Stimulated activated CD4-positive, alpha-beta T cell treated with anti-CD3 and anti-CD28 coated beads, Interleukin-15, amount 100 ng/mL, for 48 hours (primary cell): ENCODE measurements around the gene GUCY2D.
A peak's percentile ranks its signal among the peaks of the same experiment; 100 is the strongest.

ENCODE experiments used
- DNase-seq, 2 donors: peaks; one replicate each; pipeline ENCODE4 v3.0.0-alpha.2; 2020; ENCODE audit warnings: low read depth in 2 of 2

GUCY2D gene

DNA sequence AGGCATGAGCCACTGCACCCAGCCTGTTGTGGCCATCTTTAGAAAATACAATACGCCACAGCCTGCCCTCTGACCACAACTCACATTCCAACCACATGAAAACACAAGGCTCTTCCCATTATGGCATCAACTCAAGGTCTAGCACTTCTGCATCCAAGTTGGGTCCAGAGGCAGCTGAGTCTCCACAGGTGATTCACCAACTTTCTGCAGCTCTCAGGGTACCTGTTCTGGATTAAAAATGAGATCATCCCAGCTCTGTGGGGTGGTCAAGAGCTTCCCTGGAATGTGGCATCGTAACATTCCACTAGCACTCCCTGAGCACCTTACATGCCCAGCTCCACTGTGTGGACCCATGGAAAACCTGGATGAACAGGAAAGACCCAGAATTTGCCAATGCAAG is 9.9 kb upstream of the GUCY2D start:
- no peak for DNase-seq

DNA sequence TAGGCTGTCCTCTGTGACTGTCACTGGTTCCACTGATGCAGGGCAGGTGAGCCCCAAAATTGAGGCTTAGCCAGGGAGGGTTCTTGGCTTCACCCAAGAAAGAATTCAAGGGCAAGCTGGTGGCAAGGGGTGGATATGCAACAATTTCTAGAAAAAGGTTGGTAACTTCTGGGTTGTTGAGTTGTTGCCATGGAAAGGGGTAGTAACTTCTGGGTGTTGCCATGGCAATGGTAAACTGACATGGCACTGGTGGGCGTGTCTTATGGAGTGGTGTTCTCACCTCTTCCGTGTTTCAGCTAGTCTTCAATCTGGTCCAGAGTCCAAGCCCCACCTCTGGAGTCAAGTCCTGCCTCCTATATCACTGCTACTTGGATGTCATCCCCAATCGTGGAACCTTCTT is 9.5 kb upstream of the GUCY2D start:
- DNase-seq = no peak

DNA sequence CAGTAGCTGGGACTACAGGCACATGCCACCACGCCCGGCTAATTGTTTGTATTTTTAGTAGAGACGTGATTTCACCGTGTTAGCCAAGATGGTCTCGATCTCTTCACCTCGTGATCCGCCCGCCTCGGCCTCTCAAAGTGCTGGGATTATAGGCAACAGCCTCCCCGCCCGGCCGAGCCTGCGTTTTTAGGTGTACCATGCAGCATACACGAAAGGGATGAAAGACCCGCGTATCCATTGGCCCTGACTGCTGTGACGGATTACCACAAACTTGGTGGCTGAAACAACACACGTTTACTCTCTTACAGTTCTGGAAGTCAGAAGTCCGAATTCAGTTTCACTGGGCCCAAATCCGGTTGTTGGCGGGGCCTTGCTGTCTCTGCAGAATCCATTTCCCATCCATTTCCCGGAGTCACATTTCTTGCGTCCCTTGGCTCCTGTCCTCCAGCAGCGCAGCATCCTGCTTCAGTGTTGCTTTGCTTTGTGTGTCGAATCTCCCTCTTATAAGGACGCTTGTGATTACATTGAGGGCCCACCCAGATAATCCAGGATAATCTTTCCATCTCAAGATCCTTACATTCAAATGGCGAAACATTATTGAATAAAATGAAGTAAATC is 8.3 kb upstream of the GUCY2D start:
- no peak for DNase-seq

DNA sequence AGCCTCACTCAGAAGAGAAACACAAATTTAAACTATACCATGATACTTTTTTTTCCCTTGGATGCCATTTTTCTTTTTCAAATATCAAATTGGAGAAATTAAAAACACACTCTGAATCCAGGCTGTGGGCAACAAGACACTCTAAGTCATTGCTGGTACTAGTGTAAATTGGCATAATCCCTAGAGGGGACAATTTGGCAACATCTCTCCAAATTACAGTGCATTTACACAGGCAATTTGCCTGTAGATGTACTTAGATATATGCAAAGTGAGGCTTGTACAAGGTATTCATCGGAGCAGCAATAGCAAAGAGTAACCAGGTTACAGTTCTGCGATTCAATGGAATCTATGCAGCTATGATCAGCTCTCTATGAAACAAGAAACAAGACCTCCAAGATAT is 6.7 kb upstream of the GUCY2D start:
- DNase-seq = no peak

DNA sequence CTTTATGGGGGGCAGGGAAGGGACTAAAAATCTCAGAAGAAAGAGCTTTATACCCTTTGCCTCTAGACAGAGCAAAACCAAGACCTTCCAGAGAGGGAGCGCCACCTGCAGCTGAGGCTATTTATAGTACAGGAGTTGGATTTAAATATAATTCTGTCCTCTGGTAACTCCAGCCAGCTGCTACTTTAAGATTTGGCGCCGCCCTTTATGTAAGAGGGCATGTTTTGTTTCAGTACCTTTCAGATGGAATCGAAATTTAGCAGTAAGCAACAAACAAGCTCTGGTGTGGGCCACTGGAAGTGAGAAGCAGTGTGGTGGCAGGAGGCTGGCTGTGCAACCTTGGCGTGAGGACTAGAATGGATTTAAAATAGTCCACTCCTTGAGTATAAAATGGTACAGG is 5.2 kb upstream of the GUCY2D start:
- peak in 1 of 2 donors; percentile 24 for DNase-seq

DNA sequence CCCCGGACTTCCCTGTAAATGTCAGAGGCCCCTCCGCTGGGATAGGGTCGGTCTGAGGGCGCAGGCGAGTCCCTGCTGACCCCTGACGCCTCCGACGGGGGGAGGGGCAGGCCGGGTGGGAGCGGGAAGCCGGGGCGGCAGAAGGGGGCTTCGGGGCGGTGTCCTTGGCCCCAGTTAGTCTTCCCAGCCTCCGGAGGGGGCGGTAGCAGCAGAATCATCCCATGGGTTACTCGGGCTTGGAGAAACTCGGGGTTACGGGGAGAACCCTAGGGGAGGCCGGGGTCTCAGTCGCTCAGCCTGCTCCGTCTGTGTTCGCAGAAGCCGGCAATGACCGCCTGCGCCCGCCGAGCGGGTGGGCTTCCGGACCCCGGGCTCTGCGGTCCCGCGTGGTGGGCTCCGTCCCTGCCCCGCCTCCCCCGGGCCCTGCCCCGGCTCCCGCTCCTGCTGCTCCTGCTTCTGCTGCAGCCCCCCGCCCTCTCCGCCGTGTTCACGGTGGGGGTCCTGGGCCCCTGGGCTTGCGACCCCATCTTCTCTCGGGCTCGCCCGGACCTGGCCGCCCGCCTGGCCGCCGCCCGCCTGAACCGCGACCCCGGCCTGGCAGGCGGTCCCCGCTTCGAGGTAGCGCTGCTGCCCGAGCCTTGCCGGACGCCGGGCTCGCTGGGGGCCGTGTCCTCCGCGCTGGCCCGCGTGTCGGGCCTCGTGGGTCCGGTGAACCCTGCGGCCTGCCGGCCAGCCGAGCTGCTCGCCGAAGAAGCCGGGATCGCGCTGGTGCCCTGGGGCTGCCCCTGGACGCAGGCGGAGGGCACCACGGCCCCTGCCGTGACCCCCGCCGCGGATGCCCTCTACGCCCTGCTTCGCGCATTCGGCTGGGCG is 542 bp downstream of the GUCY2D start:
- no peak for DNase-seq

DNA sequence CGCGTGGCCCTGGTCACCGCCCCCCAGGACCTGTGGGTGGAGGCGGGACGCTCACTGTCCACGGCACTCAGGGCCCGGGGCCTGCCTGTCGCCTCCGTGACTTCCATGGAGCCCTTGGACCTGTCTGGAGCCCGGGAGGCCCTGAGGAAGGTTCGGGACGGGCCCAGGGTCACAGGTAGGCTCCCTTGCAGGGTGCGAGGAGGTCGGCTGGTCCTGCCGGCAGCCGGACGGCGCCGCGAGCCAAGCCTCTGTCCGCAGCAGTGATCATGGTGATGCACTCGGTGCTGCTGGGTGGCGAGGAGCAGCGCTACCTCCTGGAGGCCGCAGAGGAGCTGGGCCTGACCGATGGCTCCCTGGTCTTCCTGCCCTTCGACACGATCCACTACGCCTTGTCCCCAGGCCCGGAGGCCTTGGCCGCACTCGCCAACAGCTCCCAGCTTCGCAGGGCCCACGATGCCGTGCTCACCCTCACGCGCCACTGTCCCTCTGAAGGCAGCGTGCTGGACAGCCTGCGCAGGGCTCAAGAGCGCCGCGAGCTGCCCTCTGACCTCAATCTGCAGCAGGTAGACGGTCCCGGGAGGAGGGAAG is 1.3 kb downstream of the GUCY2D start:
- DNase-seq = no peak

DNA sequence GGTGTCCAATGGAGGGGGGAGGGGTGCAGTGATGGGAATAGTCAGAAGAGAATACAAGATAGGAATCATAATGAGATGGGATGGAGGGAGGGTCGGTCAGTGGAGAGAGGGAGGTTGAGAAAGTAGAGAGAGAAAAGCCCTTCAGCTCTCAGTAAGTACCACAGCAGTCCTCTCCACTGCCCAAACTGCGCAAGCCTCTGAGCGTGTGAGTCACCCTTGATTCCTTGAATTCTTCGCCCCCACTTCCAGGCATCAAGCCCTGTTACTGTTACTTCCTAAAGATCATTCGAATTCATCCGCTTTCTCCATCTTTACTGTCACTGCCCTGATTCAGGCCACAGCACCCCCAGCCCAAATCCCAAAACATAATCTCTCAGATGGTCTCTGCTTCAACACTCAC is 2.5 kb downstream of the GUCY2D start:
- DNase-seq = no peak

DNA sequence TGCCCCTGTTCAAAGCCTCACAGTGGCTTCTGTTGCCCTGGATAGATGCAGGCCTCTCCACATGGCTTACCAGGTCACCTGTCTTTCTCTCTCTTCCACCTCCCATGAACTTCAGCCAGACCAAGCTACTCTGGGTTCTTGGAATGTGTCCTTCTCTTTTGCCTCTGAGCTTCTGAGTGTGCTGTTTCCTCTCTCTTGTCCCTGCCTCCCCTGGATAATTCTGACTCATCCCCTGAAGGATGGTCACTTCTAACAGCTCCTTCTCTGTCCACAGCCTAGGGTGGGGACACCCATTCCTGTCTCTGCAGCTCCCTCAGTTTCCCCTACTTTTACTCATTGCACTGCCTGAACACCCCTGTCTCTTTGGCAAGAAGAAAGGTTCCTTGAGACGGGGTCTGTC is 2.9 kb downstream of the GUCY2D start:
- DNase-seq = no peak

DNA sequence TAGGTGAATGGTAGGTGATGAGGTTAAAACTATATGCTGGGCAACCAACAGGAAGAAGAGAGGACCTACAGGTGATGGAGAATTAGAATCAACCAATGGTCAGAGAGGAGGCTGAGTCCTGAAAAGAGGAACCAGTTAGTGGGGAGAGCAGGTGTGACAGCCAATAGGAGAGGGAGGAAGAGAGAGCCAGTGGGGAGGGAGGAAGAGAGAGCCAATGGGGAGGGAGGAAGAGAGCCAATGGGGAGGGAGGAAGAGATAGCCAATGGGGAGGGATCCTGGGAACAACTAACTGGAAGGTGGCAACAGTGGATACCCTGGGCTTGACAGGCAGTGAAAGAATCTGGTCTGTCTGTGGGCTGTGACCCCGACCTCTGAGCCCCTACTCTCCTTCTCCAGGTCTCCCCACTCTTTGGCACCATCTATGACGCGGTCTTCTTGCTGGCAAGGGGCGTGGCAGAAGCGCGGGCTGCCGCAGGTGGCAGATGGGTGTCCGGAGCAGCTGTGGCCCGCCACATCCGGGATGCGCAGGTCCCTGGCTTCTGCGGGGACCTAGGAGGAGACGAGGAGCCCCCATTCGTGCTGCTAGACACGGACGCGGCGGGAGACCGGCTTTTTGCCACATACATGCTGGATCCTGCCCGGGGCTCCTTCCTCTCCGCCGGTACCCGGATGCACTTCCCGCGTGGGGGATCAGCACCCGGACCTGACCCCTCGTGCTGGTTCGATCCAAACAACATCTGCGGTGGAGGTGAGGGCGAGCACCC is 3.7 kb downstream of the GUCY2D start:
- DNase-seq = no peak

DNA sequence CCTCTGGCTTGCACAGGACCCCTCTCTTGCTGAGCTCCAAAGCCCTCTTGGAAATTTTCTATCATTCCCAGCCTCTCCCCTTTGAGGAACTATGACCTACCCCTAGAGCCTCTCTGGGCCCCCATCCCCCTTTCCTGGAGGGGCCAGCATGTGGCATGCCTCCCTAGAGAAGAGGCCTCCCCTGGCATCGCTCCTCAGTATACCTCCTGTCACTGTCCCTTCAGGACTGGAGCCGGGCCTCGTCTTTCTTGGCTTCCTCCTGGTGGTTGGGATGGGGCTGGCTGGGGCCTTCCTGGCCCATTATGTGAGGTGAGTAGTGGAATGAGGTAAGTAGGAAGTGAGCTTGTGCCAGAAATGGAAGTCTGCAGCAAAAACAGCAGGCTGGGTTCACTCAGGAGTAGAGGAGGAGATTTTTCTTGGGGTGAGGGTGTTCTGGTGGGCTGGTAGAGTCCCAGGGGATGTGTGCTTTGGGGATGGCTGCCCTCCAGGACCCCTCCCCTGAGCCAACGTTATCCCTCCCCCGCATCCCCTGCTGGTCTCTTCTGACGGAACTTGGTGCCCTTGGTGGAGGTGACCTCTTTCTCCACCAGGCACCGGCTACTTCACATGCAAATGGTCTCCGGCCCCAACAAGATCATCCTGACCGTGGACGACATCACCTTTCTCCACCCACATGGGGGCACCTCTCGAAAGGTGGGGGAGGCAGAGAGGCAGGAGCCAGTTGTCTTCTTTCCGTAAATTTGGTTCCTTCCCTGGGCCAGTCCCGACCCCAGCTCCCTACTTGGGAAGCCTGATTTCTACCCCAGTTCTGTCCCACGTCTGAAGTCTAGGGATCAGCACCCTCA is 4.6 kb downstream of the GUCY2D start:
- no peak for DNase-seq

DNA sequence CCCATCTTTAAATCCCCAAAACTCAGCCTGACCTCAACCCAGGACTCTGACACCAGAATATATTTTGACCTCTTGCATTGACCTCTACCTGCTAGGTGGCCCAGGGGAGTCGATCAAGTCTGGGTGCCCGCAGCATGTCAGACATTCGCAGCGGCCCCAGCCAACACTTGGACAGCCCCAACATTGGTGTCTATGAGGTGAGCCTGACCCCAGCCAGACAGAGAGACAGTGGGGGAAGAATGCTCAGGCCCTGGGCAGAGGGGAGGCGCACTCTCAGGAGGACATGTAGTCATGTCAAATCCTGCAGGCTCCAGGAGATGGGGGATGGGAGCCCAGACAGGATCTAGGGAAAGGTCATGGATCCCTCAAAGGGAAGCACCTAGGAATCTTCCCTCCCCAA is 5.4 kb downstream of the GUCY2D start:
- no peak for DNase-seq

DNA sequence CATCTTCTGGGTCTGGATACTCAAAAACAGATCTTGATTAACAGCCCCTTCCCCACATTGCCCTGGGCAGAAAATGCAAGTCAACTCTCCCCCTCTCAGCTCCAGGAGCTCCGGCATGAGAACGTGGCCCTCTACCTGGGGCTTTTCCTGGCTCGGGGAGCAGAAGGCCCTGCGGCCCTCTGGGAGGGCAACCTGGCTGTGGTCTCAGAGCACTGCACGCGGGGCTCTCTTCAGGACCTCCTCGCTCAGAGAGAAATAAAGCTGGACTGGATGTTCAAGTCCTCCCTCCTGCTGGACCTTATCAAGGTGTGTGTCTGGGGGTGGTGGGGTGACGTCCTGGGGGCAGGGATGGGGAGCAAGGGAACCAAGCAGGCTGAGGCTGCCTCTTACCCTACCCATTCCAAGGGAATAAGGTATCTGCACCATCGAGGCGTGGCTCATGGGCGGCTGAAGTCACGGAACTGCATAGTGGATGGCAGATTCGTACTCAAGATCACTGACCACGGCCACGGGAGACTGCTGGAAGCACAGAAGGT is 9.7 kb downstream of the GUCY2D start:
- DNase-seq = no peak

DNA sequence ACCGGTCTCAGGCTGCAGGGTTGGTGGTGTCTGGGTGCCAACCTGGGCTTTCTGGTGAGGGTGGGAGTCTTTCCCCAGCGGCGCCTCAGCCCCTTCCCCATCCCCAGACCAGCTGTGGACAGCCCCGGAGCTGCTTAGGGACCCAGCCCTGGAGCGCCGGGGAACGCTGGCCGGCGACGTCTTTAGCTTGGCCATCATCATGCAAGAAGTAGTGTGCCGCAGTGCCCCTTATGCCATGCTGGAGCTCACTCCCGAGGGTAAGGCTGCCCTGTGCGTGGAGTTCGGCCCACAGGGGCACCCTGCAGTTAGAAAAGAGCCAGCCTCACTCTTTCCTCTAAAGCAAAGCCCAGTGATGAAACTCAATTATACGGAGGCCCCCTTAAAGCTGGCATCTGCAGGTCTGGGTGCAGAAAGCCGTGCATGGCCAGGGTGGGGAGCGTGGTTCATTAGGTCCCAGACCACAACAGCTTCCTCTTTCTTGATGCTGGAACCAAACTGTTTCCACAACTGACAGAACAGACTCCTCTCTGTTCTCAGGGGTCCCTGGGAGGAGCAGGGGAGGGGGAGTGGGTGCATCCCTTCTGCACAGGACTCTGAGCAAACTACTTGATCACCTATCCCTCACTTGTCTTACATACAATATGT is 10.7 kb downstream of the GUCY2D start:
- DNase-seq = no peak

DNA sequence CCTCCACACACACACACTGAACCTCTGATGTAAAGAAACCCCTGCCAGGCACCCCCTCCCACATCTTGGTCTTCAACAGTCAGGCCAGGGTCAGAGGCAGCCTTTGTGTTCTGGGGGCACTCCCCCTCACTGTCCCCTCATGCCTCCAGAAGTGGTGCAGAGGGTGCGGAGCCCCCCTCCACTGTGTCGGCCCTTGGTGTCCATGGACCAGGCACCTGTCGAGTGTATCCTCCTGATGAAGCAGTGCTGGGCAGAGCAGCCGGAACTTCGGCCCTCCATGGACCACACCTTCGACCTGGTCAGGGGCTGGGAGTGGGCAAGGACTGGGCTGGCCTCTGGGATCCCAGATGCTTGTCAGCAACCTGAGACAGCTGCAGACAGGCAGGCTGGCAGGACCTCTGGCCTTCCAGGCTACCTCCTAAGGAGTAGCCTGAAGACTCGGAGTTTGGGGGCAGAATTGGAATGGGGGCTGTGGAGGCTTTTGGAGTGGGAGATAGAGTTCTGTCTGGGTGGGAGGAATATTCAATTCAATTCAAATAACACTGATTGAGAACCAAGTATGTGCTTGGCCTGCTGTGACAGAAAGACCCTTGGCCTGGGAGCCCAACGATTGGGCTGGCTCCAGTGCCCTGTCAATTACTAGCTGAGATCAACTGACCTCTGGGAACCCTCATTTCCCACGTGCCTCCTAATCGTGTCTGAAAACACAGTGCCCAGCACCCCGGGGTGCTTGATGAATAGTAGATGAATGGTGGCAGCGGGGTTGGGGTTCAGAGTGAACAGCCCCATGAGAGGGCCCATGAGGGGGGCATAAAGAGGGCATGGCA is 11.5 kb downstream of the GUCY2D start:
- DNase-seq = no peak

DNA sequence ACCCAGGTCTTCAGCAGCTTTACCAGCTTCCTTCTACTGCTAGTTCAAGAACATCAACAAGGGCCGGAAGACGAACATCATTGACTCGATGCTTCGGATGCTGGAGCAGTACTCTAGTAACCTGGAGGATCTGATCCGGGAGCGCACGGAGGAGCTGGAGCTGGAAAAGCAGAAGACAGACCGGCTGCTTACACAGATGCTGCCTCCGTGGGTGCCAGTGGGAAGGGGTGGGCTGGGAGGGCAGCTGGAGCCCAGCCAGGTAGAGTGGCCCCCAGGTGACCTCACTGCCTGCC is 12.1 kb downstream of the GUCY2D start:
- no peak for DNase-seq

DNA sequence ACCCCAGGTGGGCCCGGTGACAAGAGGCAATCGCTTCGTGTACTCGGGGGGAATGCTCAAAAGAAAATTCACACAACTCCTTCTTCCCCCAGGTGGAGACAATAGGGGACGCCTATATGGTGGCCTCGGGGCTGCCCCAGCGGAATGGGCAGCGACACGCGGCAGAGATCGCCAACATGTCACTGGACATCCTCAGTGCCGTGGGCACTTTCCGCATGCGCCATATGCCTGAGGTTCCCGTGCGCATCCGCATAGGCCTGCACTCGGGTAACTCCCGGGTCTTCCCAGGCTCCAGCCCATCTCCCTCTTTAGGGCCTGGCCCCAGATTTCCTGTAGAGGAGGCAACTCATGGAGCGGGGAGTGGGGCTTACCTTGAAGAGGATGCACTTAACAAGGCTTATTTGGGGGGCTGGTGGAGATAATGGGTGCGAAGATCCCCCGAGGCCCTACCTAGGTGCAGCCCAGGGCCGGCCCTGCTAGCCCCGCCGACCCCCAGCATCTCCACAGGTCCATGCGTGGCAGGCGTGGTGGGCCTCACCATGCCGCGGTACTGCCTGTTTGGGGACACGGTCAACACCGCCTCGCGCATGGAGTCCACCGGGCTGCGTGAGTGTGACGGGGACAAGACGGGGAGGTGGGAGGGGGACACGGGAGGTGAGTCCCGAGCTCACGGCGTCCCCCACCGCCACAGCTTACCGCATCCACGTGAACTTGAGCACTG is 13.0 kb downstream of the GUCY2D start:
- DNase-seq = no peak

DNA sequence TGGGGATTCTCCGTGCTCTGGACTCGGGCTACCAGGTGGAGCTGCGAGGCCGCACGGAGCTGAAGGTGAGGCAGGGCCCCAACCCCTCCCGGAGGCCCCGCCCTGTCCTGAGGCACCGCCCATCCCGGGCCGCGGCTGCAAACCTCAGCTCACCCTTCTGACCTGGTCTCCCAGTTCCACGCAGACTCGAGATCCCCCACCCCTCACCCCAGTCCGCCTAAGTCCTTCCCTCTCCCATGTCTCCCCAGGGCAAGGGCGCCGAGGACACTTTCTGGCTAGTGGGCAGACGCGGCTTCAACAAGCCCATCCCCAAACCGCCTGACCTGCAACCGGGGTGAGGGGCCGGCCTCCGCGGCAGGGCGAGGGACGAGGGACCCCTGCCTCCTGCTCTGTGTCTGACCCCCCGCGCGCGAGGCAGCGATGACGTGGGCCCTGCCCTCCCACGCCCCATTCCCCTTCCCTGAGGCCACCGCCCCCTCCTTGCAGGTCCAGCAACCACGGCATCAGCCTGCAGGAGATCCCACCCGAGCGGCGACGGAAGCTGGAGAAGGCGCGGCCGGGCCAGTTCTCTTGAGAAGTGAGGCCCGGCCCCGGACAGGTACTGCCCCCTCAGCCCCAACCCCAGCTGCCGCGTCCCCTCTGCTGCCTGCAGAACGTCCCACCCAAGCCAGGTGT is 13.7 kb downstream of the GUCY2D start:
- DNase-seq = no peak
